Measurements from ENCODE around the gene ACOX2.

Gene ACOX2

GRCh38 chr3:58474967-58475578 is 61.9 kb downstream of the ACOX2 start:
- no peak for DNase-seq (ENCODE audit: extremely low spot score)
- no peak for TF ChIP-seq FOXM1 (IDR thresholded peaks at IDR 0.05; ENCODE audit: borderline replicate concordance)
- no peak for TF ChIP-seq ARNT (IDR thresholded peaks at IDR 0.05)
- TF ChIP-seq BHLHE40 (IDR thresholded peaks at IDR 0.05; ENCODE audit: borderline replicate concordance): no peak
- no peak for TF ChIP-seq FOXK2 (IDR thresholded peaks at IDR 0.05)
- no peak for TF ChIP-seq TARDBP (IDR thresholded peaks at IDR 0.05)
- no peak for TF ChIP-seq L3MBTL2 (conservative IDR thresholded peaks at IDR 0.05)
- TF ChIP-seq HDGF (IDR thresholded peaks at IDR 0.05; ENCODE audit: borderline replicate concordance): no peak
- TF ChIP-seq ELF4 (IDR thresholded peaks at IDR 0.05): no peak
- no peak for TF ChIP-seq FOXA1 (IDR thresholded peaks at IDR 0.05)
- POLR2A ChIA-PET: no interaction called here
- CTCF ChIA-PET: interaction anchor here (0.7 kb wide), 1 partner anchor 57 kb away, joined by 3 read pairs; no protein-coding TSS in a partner anchor

GRCh38 chr3:58474348-58474911 is 62.6 kb downstream of the ACOX2 start:
- ChIA-PET CTCF (interaction anchor here (0.7 to 2.3 kb wide), 2 partner anchors 11 to 57 kb away, joined by 3 to 12 read pairs; no protein-coding TSS in a partner anchor), POLR2A (interaction anchor here (2.2 kb wide), 1 partner anchor 168 kb away, joined by 6 read pairs; the partner anchor contains the start of genes HTD2 and RPP14)
- TF ChIP-seq HDGF (IDR thresholded peaks at IDR 0.05; ENCODE audit: borderline replicate concordance) (no peak), L3MBTL2 (conservative IDR thresholded peaks at IDR 0.05) (no peak), FOXA1 (IDR thresholded peaks at IDR 0.05) (no peak), ARNT (IDR thresholded peaks at IDR 0.05) (no peak), TARDBP (IDR thresholded peaks at IDR 0.05) (no peak), ELF4 (IDR thresholded peaks at IDR 0.05) (no peak), FOXM1 (IDR thresholded peaks at IDR 0.05; ENCODE audit: borderline replicate concordance) (no peak), SP1 (IDR thresholded peaks at IDR 0.05) (no peak), FOXK2 (IDR thresholded peaks at IDR 0.05) (no peak), LEF1 (IDR thresholded peaks at IDR 0.05; ENCODE audit: borderline replicate concordance) (no peak), NFRKB (IDR thresholded peaks at IDR 0.05) (no peak), BHLHE40 (IDR thresholded peaks at IDR 0.05; ENCODE audit: borderline replicate concordance) (no peak)
- DNase-seq (ENCODE audit: extremely low spot score): no peak

GRCh38 chr3:58473275-58473674 is 63.7 kb downstream of the ACOX2 start:
- no peak for TF ChIP-seq L3MBTL2 (conservative IDR thresholded peaks at IDR 0.05)
- peak; percentile 61 for TF ChIP-seq PKNOX1 (IDR thresholded peaks at IDR 0.05)
- TF ChIP-seq BHLHE40 (IDR thresholded peaks at IDR 0.05; ENCODE audit: borderline replicate concordance): no peak
- CTCF ChIA-PET: interaction anchor here (2.3 kb wide), 1 partner anchor 10 kb away, joined by 12 read pairs; no protein-coding TSS in a partner anchor
- no peak for DNase-seq (ENCODE audit: extremely low spot score)
- POLR2A ChIA-PET: interaction anchor here (0.7 to 2.2 kb wide), 2 partner anchors 18 to 167 kb away, joined by 4 to 6 read pairs; partner anchors contain the start of genes HTD2 and RPP14

GRCh38 chr3:58471025-58471887 is 65.7 kb downstream of the ACOX2 start:
- peak; percentile 52 for DNase-seq (ENCODE audit: extremely low spot score)
- POLR2A ChIA-PET: interaction anchor here (1.1 to 1.6 kb wide), 4 partner anchors 14 to 165 kb away, joined by 3 to 6 read pairs (median 4); partner anchors contain the start of genes HTD2, KCTD6 and RPP14
- CTCF ChIA-PET: interaction anchor here (0.6 to 1.3 kb wide), 2 partner anchors 8 to 16 kb away, joined by 3 read pairs; no protein-coding TSS in a partner anchor
- TF ChIP-seq SUZ12 (IDR thresholded peaks at IDR 0.05) (no peak), LEF1 (IDR thresholded peaks at IDR 0.05; ENCODE audit: borderline replicate concordance) (0 out of 2 replicates have a peak, but pooled peaks have one; percentile 31), FOXA1 (IDR thresholded peaks at IDR 0.05) (peak; percentile 99), SP1 (IDR thresholded peaks at IDR 0.05) (no peak), BHLHE40 (IDR thresholded peaks at IDR 0.05; ENCODE audit: borderline replicate concordance) (no peak), ZNF384 (IDR thresholded peaks at IDR 0.05) (no peak), NFRKB (IDR thresholded peaks at IDR 0.05) (no peak), PKNOX1 (IDR thresholded peaks at IDR 0.05) (peak; percentile 83), ARNT (IDR thresholded peaks at IDR 0.05) (no peak), TARDBP (IDR thresholded peaks at IDR 0.05) (no peak), HDGF (IDR thresholded peaks at IDR 0.05; ENCODE audit: borderline replicate concordance) (no peak), FOXK2 (IDR thresholded peaks at IDR 0.05) (no peak), ELF4 (IDR thresholded peaks at IDR 0.05) (no peak), FOXM1 (IDR thresholded peaks at IDR 0.05; ENCODE audit: borderline replicate concordance) (no peak), CTBP1 (IDR thresholded peaks at IDR 0.05; ENCODE audit: borderline replicate concordance) (peak; percentile 76; the same call in 1 of the 2 replicates), L3MBTL2 (conservative IDR thresholded peaks at IDR 0.05) (peak; percentile 47)

- POLR2A ChIA-PET: interaction anchor here (1.4 to 1.6 kb wide), 3 partner anchors 15 to 165 kb away, joined by 3 to 6 read pairs (median 4); partner anchors contain the start of genes HTD2, KCTD6 and RPP14
- CTCF ChIA-PET: no interaction called here
- TF ChIP-seq LEF1 (IDR thresholded peaks at IDR 0.05; ENCODE audit: borderline replicate concordance) (no peak), CTBP1 (IDR thresholded peaks at IDR 0.05; ENCODE audit: borderline replicate concordance) (no peak), SP1 (IDR thresholded peaks at IDR 0.05) (no peak), PKNOX1 (IDR thresholded peaks at IDR 0.05) (no peak), ARNT (IDR thresholded peaks at IDR 0.05) (no peak), TARDBP (IDR thresholded peaks at IDR 0.05) (no peak), NFRKB (IDR thresholded peaks at IDR 0.05) (no peak), HDGF (IDR thresholded peaks at IDR 0.05; ENCODE audit: borderline replicate concordance) (no peak), BHLHE40 (IDR thresholded peaks at IDR 0.05; ENCODE audit: borderline replicate concordance) (no peak), FOXA1 (IDR thresholded peaks at IDR 0.05) (no peak), L3MBTL2 (conservative IDR thresholded peaks at IDR 0.05) (no peak), ZNF384 (IDR thresholded peaks at IDR 0.05) (no peak)
- DNase-seq (ENCODE audit: extremely low spot score): no peak
Observed at GRCh38 chr3:58470363-58471024, 66.5 kb downstream of the ACOX2 start.

Measured in HEK293T (cell line).